T-helper 2 cell treated with Interferon-gamma antibody and Interleukin-4, amounts not matched to agents 5 μg/mL and 100 μg/mL, for 36 hours (primary cell): ENCODE data around the gene LHFPL5.

ENCODE experiments used
- DNase-seq: peaks from one replicate; pipeline ENCODE4 v3.0.0; 2021; ENCODE audit warnings: low spot score
- H3K27ac Mint-ChIP-seq: one replicate; pipeline ENCODE4 v1.8.0; 2021; ENCODE audit warnings: mild to moderate bottlenecking, mixed read lengths
- H3K27me3 Mint-ChIP-seq: one replicate; pipeline ENCODE4 v1.8.0; 2021; ENCODE audit warnings: low read depth, mixed read lengths
- H3K36me3 Mint-ChIP-seq: one replicate; pipeline ENCODE4 v1.8.0; 2021; ENCODE audit warnings: low read depth, mixed read lengths
- H3K4me1 Mint-ChIP-seq: one replicate; pipeline ENCODE4 v1.8.0; 2021; ENCODE audit warnings: low read depth, mixed read lengths
- H3K4me3 Mint-ChIP-seq: one replicate; pipeline ENCODE4 v1.8.0; 2022; ENCODE audit warnings: mild to moderate bottlenecking, moderate library complexity, mixed read lengths
- H3K9me3 Mint-ChIP-seq: one replicate; pipeline ENCODE4 v1.8.0; 2021; ENCODE audit warnings: mixed read lengths

Gene LHFPL5

DNA sequence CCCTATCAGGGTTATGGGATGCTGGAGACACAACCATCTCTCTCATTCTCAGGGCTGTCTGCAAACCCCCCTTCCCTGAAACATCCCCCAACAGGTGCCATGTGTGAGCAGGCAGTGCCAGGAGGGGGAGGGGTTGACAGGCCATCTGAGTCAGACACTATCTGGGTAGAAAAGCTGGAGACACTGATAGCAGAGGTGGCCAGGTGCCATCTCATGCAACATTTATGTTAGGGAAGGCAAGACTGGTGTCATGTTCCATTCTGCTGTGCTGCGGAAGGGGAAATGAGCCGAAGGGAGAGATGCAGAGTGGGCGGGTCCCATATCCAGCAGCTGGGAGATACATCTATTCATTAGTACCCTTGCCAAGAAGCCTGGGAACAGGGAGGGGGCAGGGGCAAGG lies 3.5 kb downstream of the LHFPL5 start:
- H3K9me3 Mint-ChIP-seq: no peaks in the 10 kb centered on the region
- DNase-seq: no peak
- H3K27me3 Mint-ChIP-seq: no peaks in the 10 kb centered on the region
- no peak overlapping the region for H3K4me3 Mint-ChIP-seq
- no peaks in the 10 kb centered on the region for H3K36me3 Mint-ChIP-seq
- H3K27ac Mint-ChIP-seq: no peak overlapping the region
- H3K4me1 Mint-ChIP-seq: peaks cover 2% of the 10 kb centered on the region

DNA sequence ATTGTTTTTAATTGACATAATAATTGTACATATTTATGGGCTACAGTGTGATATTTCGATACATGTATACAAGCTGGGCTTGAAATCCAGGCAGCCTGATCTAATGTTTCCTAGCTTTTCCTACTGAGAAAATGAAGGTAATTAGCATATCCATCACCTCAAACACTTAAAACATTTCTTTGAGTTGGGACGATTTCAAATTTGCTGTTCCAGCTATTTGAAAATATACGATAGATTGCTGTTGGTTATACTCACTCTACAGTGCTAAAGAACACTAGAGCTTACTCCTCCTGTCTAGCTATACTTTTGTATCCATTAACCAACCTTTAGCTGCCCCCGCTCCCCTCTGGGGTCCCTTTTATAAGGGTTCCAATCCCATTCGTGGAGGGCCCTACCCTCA lies 4.7 kb downstream of the LHFPL5 start:
- H3K9me3 Mint-ChIP-seq: no peaks in the 10 kb centered on the region
- no peak for DNase-seq
- no peak overlapping the region for H3K27ac Mint-ChIP-seq
- no peak overlapping the region for H3K4me3 Mint-ChIP-seq
- no peaks in the 10 kb centered on the region for H3K27me3 Mint-ChIP-seq
- H3K4me1 Mint-ChIP-seq: peaks cover 2% of the 10 kb centered on the region
- no peaks in the 10 kb centered on the region for H3K36me3 Mint-ChIP-seq

DNA sequence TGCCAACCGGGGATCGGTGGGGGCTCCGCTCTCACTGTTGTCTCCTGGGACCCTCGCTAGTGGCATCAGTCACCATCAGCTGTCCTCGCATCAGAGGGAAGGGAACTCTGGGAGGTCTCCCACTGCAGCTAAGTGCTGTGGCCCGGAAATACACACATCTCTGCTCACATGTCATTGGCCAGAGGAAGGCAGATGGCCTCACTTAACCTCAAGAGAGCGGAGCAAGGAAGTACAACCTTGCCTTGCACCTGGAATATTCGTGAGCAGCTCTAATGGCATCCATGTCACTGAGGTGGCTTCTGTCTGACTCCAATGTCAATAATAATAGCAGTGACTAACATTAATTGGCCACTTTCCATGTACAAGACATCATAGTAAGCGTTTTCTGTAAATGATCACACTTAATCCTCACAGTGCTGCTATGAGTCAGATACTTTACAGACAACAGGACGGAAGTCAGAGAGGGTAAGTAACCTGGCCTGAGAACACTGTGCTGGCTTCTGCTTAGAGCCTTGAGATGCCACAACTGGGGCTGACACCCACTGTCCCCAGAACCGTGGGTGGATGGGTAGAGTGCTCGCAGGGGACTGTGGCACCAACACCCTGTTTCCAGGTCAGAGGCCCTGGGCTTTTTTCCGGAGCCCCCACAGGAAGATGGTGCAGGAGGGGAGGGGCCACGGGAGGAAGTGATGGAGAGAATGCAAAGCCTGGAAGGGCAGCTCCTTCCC lies 6.0 kb downstream of the LHFPL5 start:
- H3K27ac Mint-ChIP-seq: no peak overlapping the region

DNA sequence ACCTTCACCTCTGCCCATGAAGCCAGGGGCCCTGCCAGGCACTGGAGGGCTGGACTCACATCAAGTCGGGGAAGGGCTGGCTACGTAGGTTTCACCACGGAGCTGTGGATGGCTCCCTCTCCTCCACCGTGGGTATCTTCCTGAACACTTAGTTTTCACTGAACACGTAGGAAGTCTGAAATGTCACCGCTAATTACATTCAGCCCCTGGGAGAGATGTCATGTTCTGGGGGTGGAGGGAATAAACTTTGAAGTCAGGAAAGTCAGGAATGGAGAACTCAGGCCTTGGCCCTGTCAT lies 6.5 kb downstream of the LHFPL5 start:
- no peaks in the 10 kb centered on the region for H3K9me3 Mint-ChIP-seq

More for the DNA sequence above, 6.0 kb downstream of the LHFPL5 start:
- no peak for DNase-seq
- H3K36me3 Mint-ChIP-seq: no peaks in the 10 kb centered on the region
- H3K9me3 Mint-ChIP-seq: no peaks in the 10 kb centered on the region
- H3K4me3 Mint-ChIP-seq: no peak overlapping the region
- H3K27me3 Mint-ChIP-seq: no peaks in the 10 kb centered on the region
- H3K4me1 Mint-ChIP-seq: peaks cover 2% of the 10 kb centered on the region

DNA sequence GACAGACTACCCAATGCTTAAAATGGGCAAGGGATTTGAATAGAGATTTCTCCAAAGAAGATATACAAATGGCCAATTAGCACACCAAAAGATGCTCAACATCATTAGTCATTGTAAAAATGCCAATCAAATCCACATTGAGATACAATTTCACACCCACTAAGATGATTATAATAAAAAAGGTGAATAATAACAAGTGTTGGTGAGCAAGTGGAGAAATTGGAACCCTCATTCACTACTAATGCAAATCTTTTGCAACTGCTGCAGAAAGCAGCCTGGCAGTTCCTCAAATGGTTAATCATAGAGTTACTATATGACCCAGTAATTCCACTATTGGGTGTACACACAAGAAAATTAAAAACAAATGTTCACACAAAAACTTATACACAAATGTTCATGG lies 12.4 kb downstream of the LHFPL5 start:
- H3K4me1 Mint-ChIP-seq: no peaks in the 10 kb centered on the region
- no peaks in the 10 kb centered on the region for H3K27me3 Mint-ChIP-seq
- H3K4me3 Mint-ChIP-seq: no peak overlapping the region
- no peaks in the 10 kb centered on the region for H3K9me3 Mint-ChIP-seq
- H3K27ac Mint-ChIP-seq: no peak overlapping the region
- H3K36me3 Mint-ChIP-seq: no peaks in the 10 kb centered on the region
- no peak for DNase-seq

More for the DNA sequence above, 6.5 kb downstream of the LHFPL5 start:
- no peak overlapping the region for H3K27ac Mint-ChIP-seq
- no peaks in the 10 kb centered on the region for H3K36me3 Mint-ChIP-seq
- H3K4me1 Mint-ChIP-seq: peaks cover 2% of the 10 kb centered on the region
- DNase-seq: no peak
- H3K4me3 Mint-ChIP-seq: no peak overlapping the region
- H3K27me3 Mint-ChIP-seq: no peaks in the 10 kb centered on the region

DNA sequence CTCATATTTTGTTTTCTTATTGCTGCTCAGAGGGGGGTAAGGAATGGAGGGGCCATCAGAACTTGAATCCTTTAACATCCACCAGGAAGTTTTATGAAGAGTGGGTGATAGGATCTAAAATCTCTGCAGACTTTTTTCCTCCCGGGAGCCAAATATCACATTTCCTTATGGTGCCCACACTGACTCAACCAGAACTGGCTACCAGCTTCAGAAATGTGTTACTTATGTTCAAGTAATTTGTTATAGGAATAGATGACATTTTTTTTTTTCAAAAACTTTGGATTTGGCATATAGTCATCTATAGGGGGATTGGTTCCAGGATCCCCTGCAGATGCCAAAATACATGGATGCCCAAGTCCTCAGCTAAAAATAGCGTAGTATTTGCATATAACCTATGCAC lies 18.4 kb downstream of the LHFPL5 start:
- Mint-ChIP-seq H3K36me3 (no peaks in the 10 kb centered on the region), H3K27me3 (no peaks in the 10 kb centered on the region), H3K4me3 (no peak overlapping the region), H3K4me1 (no peaks in the 10 kb centered on the region), H3K27ac (no peak overlapping the region), H3K9me3 (no peaks in the 10 kb centered on the region)
- DNase-seq: no peak

DNA sequence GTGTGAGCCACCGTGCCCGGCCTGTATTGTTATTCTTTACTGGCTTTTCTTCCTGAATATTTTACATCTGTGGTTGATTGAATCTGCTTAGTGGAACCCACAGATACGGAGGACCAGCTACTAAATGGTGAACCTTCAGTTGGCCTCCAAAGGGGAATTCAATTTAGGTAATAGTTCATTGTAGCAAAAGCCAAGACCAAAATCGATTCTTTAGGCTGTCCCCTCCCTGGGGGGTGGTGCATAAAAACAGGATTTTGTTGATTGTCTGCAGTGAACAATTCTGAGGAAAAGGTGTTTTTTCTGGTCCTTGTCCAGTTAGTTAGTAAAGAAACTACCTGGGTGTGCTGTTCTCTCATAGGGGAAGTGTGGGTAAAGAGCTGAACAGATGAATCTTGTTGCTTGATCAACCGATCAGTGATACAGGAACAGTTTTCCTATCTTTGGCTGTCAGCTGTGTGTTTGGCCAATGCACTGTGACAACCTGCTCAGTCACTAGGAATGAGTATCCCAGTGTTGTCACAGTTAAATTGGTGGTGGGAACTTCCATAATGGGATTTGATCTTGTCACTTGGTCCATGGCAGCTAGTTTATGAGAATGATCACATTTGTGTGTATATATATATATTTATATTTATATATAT lies 19.5 kb downstream of the LHFPL5 start:
- no peak overlapping the region for H3K27ac Mint-ChIP-seq
- H3K4me3 Mint-ChIP-seq: no peak overlapping the region
- no peaks in the 10 kb centered on the region for H3K9me3 Mint-ChIP-seq
- H3K36me3 Mint-ChIP-seq: no peaks in the 10 kb centered on the region
- no peaks in the 10 kb centered on the region for H3K27me3 Mint-ChIP-seq
- H3K4me1 Mint-ChIP-seq: no peaks in the 10 kb centered on the region
- DNase-seq: no peak

DNA sequence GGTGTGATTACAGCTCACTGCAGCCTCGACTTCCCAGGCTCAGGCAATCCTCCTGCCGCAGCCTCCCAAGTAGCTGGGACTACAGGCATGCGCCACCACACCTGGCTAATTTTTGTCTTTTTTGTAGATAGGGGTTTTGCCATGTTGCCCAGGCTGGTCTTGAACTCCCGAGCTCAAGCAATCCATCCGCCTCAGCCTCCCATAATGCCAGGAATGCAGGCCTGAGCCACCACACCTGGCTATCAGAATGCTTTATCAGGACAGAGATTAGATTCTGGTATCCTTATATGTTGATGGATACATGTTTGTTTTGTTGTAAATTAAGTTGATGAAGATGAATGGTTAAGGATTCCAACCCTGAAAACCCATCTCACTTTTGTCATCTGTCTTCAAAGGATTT lies 24.2 kb downstream of the LHFPL5 start:
- Mint-ChIP-seq H3K27me3 (no peaks in the 10 kb centered on the region), H3K36me3 (peaks cover 8% of the 10 kb centered on the region), H3K9me3 (no peaks in the 10 kb centered on the region), H3K4me1 (no peaks in the 10 kb centered on the region), H3K27ac (no peak overlapping the region), H3K4me3 (no peak overlapping the region)
- no peak for DNase-seq

DNA sequence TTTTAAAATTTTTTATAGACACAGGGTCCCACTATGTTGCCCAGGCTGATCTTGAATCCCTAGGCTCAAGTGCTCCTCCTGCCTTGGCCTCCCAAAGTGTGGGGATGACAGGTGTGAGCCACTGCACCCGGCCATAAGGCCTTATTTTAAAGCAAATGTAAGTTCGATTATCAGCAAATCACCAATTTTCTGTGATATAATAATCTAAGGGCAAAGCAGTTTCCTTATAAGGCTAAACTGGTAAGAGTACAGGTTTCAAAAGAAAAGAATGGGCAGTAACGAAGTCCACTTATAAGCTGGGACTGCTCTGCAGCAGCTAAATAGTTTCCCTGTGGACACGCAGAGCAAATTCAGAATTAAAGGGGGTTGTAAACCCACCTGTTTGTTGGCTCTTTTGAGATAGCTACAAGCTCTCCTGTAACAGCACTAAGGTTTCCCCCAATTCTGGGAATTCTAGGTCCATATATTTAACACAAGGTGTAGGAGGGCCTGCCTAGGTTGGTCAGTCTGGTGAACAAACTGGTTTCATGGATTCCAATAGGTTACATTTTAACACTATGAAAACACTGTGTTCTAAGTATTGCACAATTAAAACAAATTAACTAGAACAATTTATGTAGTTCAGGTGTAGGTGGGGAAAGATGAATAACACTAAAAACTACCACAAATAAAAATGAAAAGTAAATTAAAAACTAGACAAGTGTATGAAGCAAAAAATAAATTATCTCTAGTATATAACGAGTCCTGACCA lies 26.3 kb downstream of the LHFPL5 start:
- no peaks in the 10 kb centered on the region for H3K4me1 Mint-ChIP-seq
- peaks cover 21% of the 10 kb centered on the region for H3K36me3 Mint-ChIP-seq
- DNase-seq: no peak
- H3K27me3 Mint-ChIP-seq: no peaks in the 10 kb centered on the region
- no peak overlapping the region for H3K4me3 Mint-ChIP-seq
- no peaks in the 10 kb centered on the region for H3K9me3 Mint-ChIP-seq
- H3K27ac Mint-ChIP-seq: no peak overlapping the region

DNA sequence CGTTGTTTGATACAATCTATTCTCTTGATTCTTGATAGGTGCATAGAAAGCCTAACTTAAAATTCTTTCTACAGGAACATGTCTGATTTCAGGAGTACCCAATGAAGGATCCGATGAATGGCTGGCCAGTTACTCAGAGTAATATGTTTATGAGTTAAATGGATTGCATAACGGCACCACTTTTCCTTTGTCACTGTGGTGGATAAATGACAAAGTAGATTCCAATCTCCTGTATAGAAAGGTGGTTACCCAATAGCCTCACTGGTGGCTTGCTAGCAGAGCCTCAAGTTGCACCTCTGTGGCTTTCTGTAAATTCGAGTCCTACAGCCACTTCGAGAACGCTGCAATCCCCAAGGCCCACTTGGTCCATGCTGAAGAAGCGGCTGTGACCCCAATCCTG lies 28.4 kb downstream of the LHFPL5 start:
- no peaks in the 10 kb centered on the region for H3K27me3 Mint-ChIP-seq
- H3K4me3 Mint-ChIP-seq: no peak overlapping the region
- H3K27ac Mint-ChIP-seq: no peak overlapping the region
- H3K9me3 Mint-ChIP-seq: no peaks in the 10 kb centered on the region
- H3K36me3 Mint-ChIP-seq: peaks cover 33% of the 10 kb centered on the region
- DNase-seq: no peak
- no peaks in the 10 kb centered on the region for H3K4me1 Mint-ChIP-seq

DNA sequence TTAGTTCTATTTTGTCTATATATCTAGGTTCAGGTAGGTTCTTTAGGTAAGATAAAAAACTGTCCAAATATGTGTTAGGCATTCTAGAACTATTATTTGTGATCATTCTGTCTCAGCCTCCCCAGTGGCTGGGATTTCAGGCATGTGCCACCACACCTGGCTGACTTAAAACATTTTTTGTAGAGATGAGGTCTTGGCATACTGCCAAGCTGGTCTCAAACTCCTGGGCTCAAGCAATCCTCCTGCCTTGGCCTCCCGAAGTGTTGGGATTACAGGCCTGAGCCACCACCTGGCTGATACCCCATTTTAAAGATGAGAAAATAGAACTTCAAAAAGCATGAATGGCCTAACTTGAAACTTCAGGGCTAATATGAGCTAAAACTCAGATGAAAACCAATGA lies 33.9 kb downstream of the LHFPL5 start:
- peaks cover 56% of the 10 kb centered on the region for H3K36me3 Mint-ChIP-seq
- no peaks in the 10 kb centered on the region for H3K27me3 Mint-ChIP-seq
- no peak overlapping the region for H3K27ac Mint-ChIP-seq
- no peaks in the 10 kb centered on the region for H3K4me1 Mint-ChIP-seq
- H3K4me3 Mint-ChIP-seq: no peak overlapping the region
- H3K9me3 Mint-ChIP-seq: no peaks in the 10 kb centered on the region
- no peak for DNase-seq

DNA sequence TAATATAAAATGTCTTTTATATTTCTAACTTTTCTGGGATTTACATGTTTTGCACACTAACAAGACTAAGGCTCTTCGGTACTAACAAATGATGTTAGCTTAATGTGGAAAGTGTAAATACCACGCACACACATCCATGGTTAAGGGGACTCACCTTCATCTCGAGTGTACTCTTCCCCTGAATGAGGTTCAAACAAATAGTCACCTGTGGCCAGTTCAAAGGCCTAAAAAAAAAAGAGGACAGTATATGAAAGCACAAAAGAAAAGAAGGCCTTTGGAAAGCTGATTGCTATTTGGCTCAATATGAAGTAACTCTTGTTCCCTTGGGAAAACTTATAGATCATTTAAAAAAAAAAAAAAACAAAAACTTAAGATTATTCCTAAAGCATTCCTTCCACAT lies 37.2 kb downstream of the LHFPL5 start:
- Mint-ChIP-seq H3K4me1 (no peaks in the 10 kb centered on the region), H3K36me3 (peaks cover 56% of the 10 kb centered on the region), H3K9me3 (no peaks in the 10 kb centered on the region), H3K4me3 (no peak overlapping the region), H3K27ac (no peak overlapping the region), H3K27me3 (no peaks in the 10 kb centered on the region)
- DNase-seq: no peak

DNA sequence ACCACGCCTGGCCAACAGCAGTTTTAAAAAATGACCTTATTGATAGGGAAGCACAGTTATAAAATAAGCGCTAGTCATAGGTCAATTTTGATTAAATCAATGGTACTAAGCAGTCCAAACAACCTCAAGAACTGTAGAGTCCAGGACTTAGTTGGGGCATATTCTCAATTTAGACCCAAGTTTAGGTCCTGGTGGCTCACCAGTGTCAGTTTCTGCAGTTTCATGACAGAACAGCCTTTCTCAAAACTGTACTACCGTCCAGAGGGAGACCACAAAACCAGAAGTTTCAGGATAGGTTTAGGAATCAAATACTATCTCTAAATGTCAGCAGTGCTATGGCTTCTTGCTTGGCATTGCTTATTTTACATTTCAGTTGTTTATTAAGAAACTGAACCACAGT lies 39.1 kb downstream of the LHFPL5 start:
- Mint-ChIP-seq H3K9me3 (peaks cover 7% of the 10 kb centered on the region), H3K4me3 (no peak overlapping the region), H3K36me3 (peaks cover 63% of the 10 kb centered on the region), H3K4me1 (no peaks in the 10 kb centered on the region), H3K27ac (no peak overlapping the region), H3K27me3 (no peaks in the 10 kb centered on the region)
- no peak for DNase-seq

DNA sequence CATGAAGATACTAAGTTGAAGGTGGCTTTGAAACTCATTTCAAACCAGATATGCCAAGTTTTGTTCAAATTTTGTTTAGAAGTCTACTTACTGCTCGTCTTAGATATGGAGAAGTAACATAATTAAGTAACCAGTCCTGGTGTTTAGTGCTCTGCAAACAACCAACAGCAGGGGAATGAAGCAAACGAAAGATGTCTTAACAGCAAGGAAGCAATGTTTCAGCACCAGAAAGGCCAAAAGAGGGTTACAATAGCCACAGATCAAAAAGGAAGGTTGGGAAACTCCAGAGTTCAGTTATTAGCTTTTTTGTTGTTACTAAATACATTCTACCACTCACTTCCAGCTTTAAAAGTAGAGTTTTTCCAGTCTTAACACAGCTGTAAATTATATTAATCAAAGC lies 45.1 kb downstream of the LHFPL5 start:
- H3K27ac Mint-ChIP-seq: no peak overlapping the region
- DNase-seq: no peak
- no peaks in the 10 kb centered on the region for H3K27me3 Mint-ChIP-seq
- no peak overlapping the region for H3K4me3 Mint-ChIP-seq
- peaks cover 2% of the 10 kb centered on the region for H3K4me1 Mint-ChIP-seq
- peaks cover 7% of the 10 kb centered on the region for H3K9me3 Mint-ChIP-seq
- peaks cover 78% of the 10 kb centered on the region for H3K36me3 Mint-ChIP-seq
